ENCODE measurements around the gene SERPINA9. TPM values are rescaled to one million over a fixed set of nuclear protein-coding genes. Genes with fewer than 3 reads are reported as not detected.

Gene SERPINA9
- total and polyA plus RNA-seq, 2 of the 8 experiments (the other 6 are each of a cell fraction or from before 2014, with no cell fraction given): not detected

GRCh38 chr14:94458558-94459205, 17.3 kb downstream of the SERPINA9 start (continued):
- TF ChIP-seq CHD7 (IDR thresholded peaks at IDR 0.05; ENCODE audit: insufficient replicate concordance, low read length) (no peak), KDM1A (IDR thresholded peaks at IDR 0.05; ENCODE audit: borderline replicate concordance, low read length) (no peak), TBP (IDR thresholded peaks at IDR 0.05; ENCODE audit: low read depth, low read length) (no peak), JUND (IDR thresholded peaks at IDR 0.05; ENCODE audit: low read length) (no peak), ATF2 (IDR thresholded peaks at IDR 0.05; ENCODE audit: low read length) (no peak), NANOG (IDR thresholded peaks at IDR 0.05; ENCODE audit: insufficient read depth, low read depth, low read length, poor library complexity, severe bottlenecking) (no peak), SIN3A (conservative IDR thresholded peaks at IDR 0.05 in 1 of 2, IDR thresholded peaks at IDR 0.05 in 1 of 2; ENCODE audit: low read depth in 1 of 2, low read length in 2 of 2) (no peak), TAF1 (IDR thresholded peaks at IDR 0.05; ENCODE audit: low read depth, low read length) (no peak)

All from H1 (cell line).